ENCODE data around the gene TICAM1. TPM values are rescaled to one million over a fixed set of nuclear protein-coding genes. Genes with fewer than 3 reads are reported as not detected.

Gene TICAM1
- total and polyA plus RNA-seq, 10 of the 15 experiments (the other 5 are each of a cell fraction or from before 2014, with no cell fraction given) = 0.31 to 31.1 (median 5.3) TPM

DNA sequence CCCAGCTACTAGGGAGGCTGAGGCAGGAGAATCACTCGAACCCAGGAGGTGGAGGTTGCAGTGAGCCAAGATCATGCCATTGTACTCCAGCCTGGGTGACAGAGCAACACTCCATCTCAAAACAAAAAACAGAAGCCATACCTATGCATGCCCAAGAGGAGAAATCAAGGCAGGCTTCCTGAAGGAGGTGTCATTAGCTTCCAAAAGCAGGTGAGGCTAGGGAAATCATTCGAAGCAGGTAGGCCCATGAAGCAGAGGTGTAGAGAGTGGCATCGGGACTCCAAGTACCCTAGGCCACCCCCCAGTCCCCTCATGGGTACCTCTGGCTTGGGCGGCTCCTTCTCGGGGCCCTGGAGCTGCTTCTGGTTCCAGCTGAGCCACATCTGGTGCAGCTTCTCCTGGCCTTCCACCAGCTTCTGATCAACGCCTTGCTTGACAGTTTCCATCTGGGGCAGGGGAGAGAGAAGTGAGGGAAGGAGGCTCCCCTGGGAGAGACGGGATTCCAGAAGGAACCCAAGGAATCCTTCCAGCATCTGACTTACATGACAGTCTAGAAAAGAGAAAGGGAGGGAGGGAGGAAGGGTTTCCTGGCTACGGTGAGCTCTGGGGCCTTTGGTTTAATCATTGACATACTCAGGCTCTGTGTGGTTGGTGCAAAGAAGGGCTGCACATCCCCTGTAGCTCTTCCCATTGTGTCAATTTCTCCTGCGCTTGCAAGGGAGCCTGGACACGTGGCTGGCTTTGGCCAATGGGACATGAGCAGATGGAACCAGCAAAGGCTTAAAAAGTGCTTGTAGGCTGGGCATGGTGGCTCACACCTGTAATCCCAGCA lies 13.1 kb upstream of the TICAM1 start (continued):
- TF ChIP-seq, protein P1, sequence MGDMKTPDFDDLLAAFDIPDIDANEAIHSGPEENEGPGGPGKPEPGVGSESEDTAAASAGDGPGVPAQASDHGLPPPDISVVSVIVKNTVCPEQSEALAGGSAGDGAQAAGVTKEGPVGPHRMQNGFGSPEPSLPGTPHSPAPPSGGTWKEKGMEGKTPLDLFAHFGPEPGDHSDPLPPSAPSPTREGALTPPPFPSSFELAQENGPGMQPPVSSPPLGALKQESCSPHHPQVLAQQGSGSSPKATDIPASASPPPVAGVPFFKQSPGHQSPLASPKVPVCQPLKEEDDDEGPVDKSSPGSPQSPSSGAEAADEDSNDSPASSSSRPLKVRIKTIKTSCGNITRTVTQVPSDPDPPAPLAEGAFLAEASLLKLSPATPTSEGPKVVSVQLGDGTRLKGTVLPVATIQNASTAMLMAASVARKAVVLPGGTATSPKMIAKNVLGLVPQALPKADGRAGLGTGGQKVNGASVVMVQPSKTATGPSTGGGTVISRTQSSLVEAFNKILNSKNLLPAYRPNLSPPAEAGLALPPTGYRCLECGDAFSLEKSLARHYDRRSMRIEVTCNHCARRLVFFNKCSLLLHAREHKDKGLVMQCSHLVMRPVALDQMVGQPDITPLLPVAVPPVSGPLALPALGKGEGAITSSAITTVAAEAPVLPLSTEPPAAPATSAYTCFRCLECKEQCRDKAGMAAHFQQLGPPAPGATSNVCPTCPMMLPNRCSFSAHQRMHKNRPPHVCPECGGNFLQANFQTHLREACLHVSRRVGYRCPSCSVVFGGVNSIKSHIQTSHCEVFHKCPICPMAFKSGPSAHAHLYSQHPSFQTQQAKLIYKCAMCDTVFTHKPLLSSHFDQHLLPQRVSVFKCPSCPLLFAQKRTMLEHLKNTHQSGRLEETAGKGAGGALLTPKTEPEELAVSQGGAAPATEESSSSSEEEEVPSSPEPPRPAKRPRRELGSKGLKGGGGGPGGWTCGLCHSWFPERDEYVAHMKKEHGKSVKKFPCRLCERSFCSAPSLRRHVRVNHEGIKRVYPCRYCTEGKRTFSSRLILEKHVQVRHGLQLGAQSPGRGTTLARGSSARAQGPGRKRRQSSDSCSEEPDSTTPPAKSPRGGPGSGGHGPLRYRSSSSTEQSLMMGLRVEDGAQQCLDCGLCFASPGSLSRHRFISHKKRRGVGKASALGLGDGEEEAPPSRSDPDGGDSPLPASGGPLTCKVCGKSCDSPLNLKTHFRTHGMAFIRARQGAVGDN (IDR thresholded peaks at IDR 0.05) = peak; percentile 29; the same call in 1 of the 2 replicates
- TF ChIP-seq NFYB (IDR thresholded peaks at IDR 0.05; ENCODE audit: insufficient read depth, low read depth, low read length) = peak; percentile 63; the same call in 1 of the 2 replicates
- TF ChIP-seq TCF7 (IDR thresholded peaks at IDR 0.05; ENCODE audit: borderline replicate concordance) = no peak
- TF ChIP-seq, protein P2, sequence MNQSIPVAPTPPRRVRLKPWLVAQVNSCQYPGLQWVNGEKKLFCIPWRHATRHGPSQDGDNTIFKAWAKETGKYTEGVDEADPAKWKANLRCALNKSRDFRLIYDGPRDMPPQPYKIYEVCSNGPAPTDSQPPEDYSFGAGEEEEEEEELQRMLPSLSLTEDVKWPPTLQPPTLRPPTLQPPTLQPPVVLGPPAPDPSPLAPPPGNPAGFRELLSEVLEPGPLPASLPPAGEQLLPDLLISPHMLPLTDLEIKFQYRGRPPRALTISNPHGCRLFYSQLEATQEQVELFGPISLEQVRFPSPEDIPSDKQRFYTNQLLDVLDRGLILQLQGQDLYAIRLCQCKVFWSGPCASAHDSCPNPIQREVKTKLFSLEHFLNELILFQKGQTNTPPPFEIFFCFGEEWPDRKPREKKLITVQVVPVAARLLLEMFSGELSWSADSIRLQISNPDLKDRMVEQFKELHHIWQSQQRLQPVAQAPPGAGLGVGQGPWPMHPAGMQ (IDR thresholded peaks at IDR 0.05; ENCODE audit: borderline replicate concordance) = no peak
- no peak for TF ChIP-seq SRF (IDR thresholded peaks at IDR 0.05; ENCODE audit: low read depth in 2 of 2, low read length in 2 of 2)
- TF ChIP-seq IKZF1 (conservative IDR thresholded peaks at IDR 0.05) = 0 out of 2 replicates have a peak, but pooled peaks have one; percentile 21
- no peak for TF ChIP-seq BHLHE40 (IDR thresholded peaks at IDR 0.05; ENCODE audit: borderline replicate concordance in 1 of 2, low read depth in 2 of 2, low read length in 1 of 2)
- TF ChIP-seq, protein P3, sequence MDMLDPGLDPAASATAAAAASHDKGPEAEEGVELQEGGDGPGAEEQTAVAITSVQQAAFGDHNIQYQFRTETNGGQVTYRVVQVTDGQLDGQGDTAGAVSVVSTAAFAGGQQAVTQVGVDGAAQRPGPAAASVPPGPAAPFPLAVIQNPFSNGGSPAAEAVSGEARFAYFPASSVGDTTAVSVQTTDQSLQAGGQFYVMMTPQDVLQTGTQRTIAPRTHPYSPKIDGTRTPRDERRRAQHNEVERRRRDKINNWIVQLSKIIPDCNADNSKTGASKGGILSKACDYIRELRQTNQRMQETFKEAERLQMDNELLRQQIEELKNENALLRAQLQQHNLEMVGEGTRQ (IDR thresholded peaks at IDR 0.05; ENCODE audit: borderline replicate concordance, low read depth, low read length) = peak; percentile 10; the same call in 1 of the 2 replicates
- TF ChIP-seq, protein P4, sequence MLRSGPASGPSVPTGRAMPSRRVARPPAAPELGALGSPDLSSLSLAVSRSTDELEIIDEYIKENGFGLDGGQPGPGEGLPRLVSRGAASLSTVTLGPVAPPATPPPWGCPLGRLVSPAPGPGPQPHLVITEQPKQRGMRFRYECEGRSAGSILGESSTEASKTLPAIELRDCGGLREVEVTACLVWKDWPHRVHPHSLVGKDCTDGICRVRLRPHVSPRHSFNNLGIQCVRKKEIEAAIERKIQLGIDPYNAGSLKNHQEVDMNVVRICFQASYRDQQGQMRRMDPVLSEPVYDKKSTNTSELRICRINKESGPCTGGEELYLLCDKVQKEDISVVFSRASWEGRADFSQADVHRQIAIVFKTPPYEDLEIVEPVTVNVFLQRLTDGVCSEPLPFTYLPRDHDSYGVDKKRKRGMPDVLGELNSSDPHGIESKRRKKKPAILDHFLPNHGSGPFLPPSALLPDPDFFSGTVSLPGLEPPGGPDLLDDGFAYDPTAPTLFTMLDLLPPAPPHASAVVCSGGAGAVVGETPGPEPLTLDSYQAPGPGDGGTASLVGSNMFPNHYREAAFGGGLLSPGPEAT (IDR thresholded peaks at IDR 0.05; ENCODE audit: low read depth) = no peak
- TF ChIP-seq, protein P5, sequence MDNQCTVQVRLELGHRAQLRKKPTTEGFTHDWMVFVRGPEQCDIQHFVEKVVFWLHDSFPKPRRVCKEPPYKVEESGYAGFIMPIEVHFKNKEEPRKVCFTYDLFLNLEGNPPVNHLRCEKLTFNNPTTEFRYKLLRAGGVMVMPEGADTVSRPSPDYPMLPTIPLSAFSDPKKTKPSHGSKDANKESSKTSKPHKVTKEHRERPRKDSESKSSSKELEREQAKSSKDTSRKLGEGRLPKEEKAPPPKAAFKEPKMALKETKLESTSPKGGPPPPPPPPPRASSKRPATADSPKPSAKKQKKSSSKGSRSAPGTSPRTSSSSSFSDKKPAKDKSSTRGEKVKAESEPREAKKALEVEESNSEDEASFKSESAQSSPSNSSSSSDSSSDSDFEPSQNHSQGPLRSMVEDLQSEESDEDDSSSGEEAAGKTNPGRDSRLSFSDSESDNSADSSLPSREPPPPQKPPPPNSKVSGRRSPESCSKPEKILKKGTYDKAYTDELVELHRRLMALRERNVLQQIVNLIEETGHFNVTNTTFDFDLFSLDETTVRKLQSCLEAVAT (IDR thresholded peaks at IDR 0.05) = no peak
- TF ChIP-seq ZNF217 (IDR thresholded peaks at IDR 0.05) = peak; percentile 37; the same call in 1 of the 2 replicates
- no peak for TF ChIP-seq RBBP5 (conservative IDR thresholded peaks at IDR 0.05)
- TF ChIP-seq ZNF274 (IDR thresholded peaks at IDR 0.05; ENCODE audit: insufficient read depth, insufficient read length) = no peak
